CD4-positive, alpha-beta memory T cell (primary cell): ENCODE data around the gene ABCC1. TPM values are rescaled to one million over a fixed set of nuclear protein-coding genes. Genes with fewer than 3 reads are reported as not detected.

Source experiments
- CTCF ChIA-PET: fragments of 350-600 bp; sonication (Branson Sonifier 250); formaldehyde crosslinking; loops from one replicate; lab custom pipeline; 2021; ENCODE audit warnings: inconsistent platforms; ENCODE audit not compliant: partially characterized antibody; lab: Charles Lee
- POLR2A ChIA-PET: fragments of 350-600 bp; sonication (Branson Sonifier 250); formaldehyde crosslinking; loops from one replicate; lab custom pipeline; 2021; ENCODE audit not compliant: partially characterized antibody; lab: Charles Lee
- DNase-seq, 5 donors: peaks; one replicate each; pipeline versions ENCODE4 v3.0.0 to v3.0.0-alpha.2; 2020 to 2022; ENCODE audit warnings: mixed read lengths in 1 of 5
- H3K27ac ChIP-seq: one replicate; pipeline ENCODE4 v1.7.0; 2013; ENCODE audit warnings: low read depth, low read length
- H3K27me3 ChIP-seq: 2 replicates; pipeline ENCODE4 v1.7.0; 2013; ENCODE audit warnings: mild to moderate bottlenecking, low read length, moderate library complexity; ENCODE audit not compliant: insufficient read depth
- H3K36me3 ChIP-seq: 2 replicates; pipeline ENCODE4 v1.7.0; 2013; ENCODE audit warnings: mild to moderate bottlenecking, low read length, moderate library complexity; ENCODE audit not compliant: insufficient read depth
- H3K4me1 ChIP-seq: 2 replicates; pipeline ENCODE4 v1.7.0; 2013; ENCODE audit warnings: mild to moderate bottlenecking, low read length, moderate library complexity; ENCODE audit not compliant: insufficient read depth
- H3K4me3 ChIP-seq, 2 donors: one replicate each; pipeline ENCODE4 v1.7.0; 2013; ENCODE audit warnings: low read length in 2 of 2, mild to moderate bottlenecking in 1 of 2
- H3K9me3 ChIP-seq, 2 donors: one replicate each; pipeline ENCODE4 v1.7.0; 2013; ENCODE audit warnings: low read length in 2 of 2, control low read depth in 1 of 2; ENCODE audit not compliant: control insufficient read depth in 1 of 2
- H3K27ac Mint-ChIP-seq, 7 donors: one replicate each; pipeline ENCODE4 v1.8.0; 2020 to 2021; ENCODE audit warnings: mixed read lengths in 7 of 7, mild to moderate bottlenecking in 6 of 7, inconsistent platforms in 3 of 7, moderate library complexity in 3 of 7
- H3K27me3 Mint-ChIP-seq, 2 donors: one replicate each; pipeline ENCODE4 v1.8.0; 2020 to 2021; ENCODE audit warnings: mixed read lengths in 2 of 2
- H3K36me3 Mint-ChIP-seq, 2 donors: one replicate each; pipeline ENCODE4 v1.8.0; 2020 to 2021; ENCODE audit warnings: mixed read lengths in 2 of 2, inconsistent platforms in 1 of 2, mild to moderate bottlenecking in 1 of 2
- H3K4me1 Mint-ChIP-seq, 4 donors: one replicate each; pipeline ENCODE4 v1.8.0; 2020 to 2021; ENCODE audit warnings: mixed read lengths in 4 of 4, mild to moderate bottlenecking in 1 of 4
- H3K4me3 Mint-ChIP-seq, 8 donors: one replicate each; pipeline ENCODE4 v1.8.0; 2020 to 2021; ENCODE audit warnings: mixed read lengths in 8 of 8, mild to moderate bottlenecking in 7 of 8, moderate library complexity in 6 of 8, inconsistent platforms in 3 of 8
- H3K9me3 Mint-ChIP-seq, 8 donors: one replicate each; pipeline ENCODE4 v1.8.0; 2020 to 2021; ENCODE audit warnings: mixed read lengths in 8 of 8, mild to moderate bottlenecking in 5 of 8, inconsistent platforms in 3 of 8, moderate library complexity in 1 of 8
- intact Hi-C: fragments of 100-400 bp; cut with micrococcal nuclease; formaldehyde crosslinking; loops from one replicate; pipeline ENCODE4 v1.15.1; 2023
- polyA plus RNA-seq, 2 donors: library from polyadenylated mRNA; unstranded; fragments of 300-500 nt; fragmentation: Illumina TruSeq; gene quantifications; one replicate each; pipeline ENCODE4 v1.2.3, GENCODE V29; 2021
- total RNA-seq, 2 experiments: library from RNA; stranded (reverse); gene quantifications; one replicate each; pipeline ENCODE4 v1.2.3, GENCODE V29; 2021

The ABCC1 gene
- total and polyA plus RNA-seq, 4 experiments from 2014 or later: 1.9 to 69.9 (median 34.2) TPM

- DNase-seq: no peak
- Mint-ChIP-seq H3K36me3 (peaks cover 0 to 13% of the 10 kb centered on the region in 2 donors), H3K27me3 (no peaks in the 10 kb centered on the region), H3K4me1 (peaks cover 9 to 23% (median 17%) of the 10 kb centered on the region in 4 donors), H3K27ac (peak overlapping the region in 2 of 7 donors; percentile 52 to 59), H3K4me3 (peak overlapping the region in 1 of 8 donors; percentile 49), H3K9me3 (no peaks in the 10 kb centered on the region)
- intact Hi-C loops: no loop called here
- Histone ChIP-seq H3K27me3 (no peaks in the 10 kb centered on the region), H3K27ac (no peak overlapping the region), H3K9me3 (no peaks in the 10 kb centered on the region), H3K36me3 (no peaks in the 10 kb centered on the region), H3K4me1 (peaks cover 19% of the 10 kb centered on the region), H3K4me3 (no peak overlapping the region)
- CTCF ChIA-PET: no interaction called here
- POLR2A ChIA-PET: no interaction called here
Measured at GRCh38 chr16:15946257-15947044, 3.0 kb upstream of the ABCC1 start.

- H3K27ac Mint-ChIP-seq: peak overlapping the region in 4 of 7 donors; percentile 17 to 94 (median 48)
- H3K27me3 Mint-ChIP-seq: no peaks in the 10 kb centered on the region
- no peaks in the 10 kb centered on the region for H3K9me3 Mint-ChIP-seq
- Histone ChIP-seq H3K9me3 (no peaks in the 10 kb centered on the region), H3K36me3 (no peaks in the 10 kb centered on the region), H3K27ac (no peak overlapping the region), H3K4me1 (peaks cover 35% of the 10 kb centered on the region), H3K4me3 (no peak overlapping the region), H3K27me3 (no peaks in the 10 kb centered on the region)
- ChIA-PET CTCF (interaction anchor here (1.5 kb wide), 2 partner anchors 72 to 85 kb away, joined by 4 read pairs; no protein-coding TSS in a partner anchor), POLR2A (interaction anchor here (0.6 to 1.6 kb wide), 2 partner anchors 12 to 114 kb away, joined by 3 to 5 read pairs; no protein-coding TSS in a partner anchor)
- intact Hi-C loops: no loop called here
- DNase-seq: no peak
- H3K4me3 Mint-ChIP-seq: peak overlapping the region in 3 of 8 donors; percentile 7 to 49 (median 10)
- peaks cover 0 to 17% of the 10 kb centered on the region in 2 donors for H3K36me3 Mint-ChIP-seq
- H3K4me1 Mint-ChIP-seq: peaks cover 16 to 39% (median 29%) of the 10 kb centered on the region in 4 donors
Measured at GRCh38 chr16:15947983-15948509, 1.4 kb upstream of the ABCC1 start.

GRCh38 chr16:15948532-15949209, 745 bp upstream of the ABCC1 start:
- peak in 1 of 5 donors; percentile 40 for DNase-seq
- Mint-ChIP-seq H3K4me3 (peak overlapping the region; percentile 90 to 97 (median 93)), H3K4me1 (peaks cover 21 to 45% (median 35%) of the 10 kb centered on the region in 4 donors), H3K9me3 (no peaks in the 10 kb centered on the region), H3K27ac (peak overlapping the region; percentile 93 to 97 (median 95)), H3K36me3 (peaks cover 0 to 20% of the 10 kb centered on the region in 2 donors), H3K27me3 (no peaks in the 10 kb centered on the region)
- peaks cover 42% of the 10 kb centered on the region for H3K4me1 ChIP-seq
- H3K36me3 ChIP-seq: no peaks in the 10 kb centered on the region
- H3K27me3 ChIP-seq: no peaks in the 10 kb centered on the region
- intact Hi-C loops: loop anchor here (1.0 kb wide), 1 partner anchor 179 kb away; no protein-coding TSS in a partner anchor
- peak overlapping the region; percentile 76 to 92 for H3K4me3 ChIP-seq
- H3K27ac ChIP-seq: peak overlapping the region; percentile 83
- ChIA-PET CTCF (interaction anchor here (0.7 to 1.5 kb wide), 3 partner anchors 73 to 105 kb away, joined by 4 to 5 read pairs (median 4); no protein-coding TSS in a partner anchor), POLR2A (interaction anchor here (0.6 to 1.6 kb wide), 2 partner anchors 11 to 113 kb away, joined by 3 to 5 read pairs; no protein-coding TSS in a partner anchor)
- H3K9me3 ChIP-seq: no peaks in the 10 kb centered on the region

GRCh38 chr16:15950161-15950854, 892 bp downstream of the ABCC1 start:
- Mint-ChIP-seq H3K4me3 (peak overlapping the region; percentile 85 to 98 (median 96)), H3K27ac (peak overlapping the region; percentile 94 to 100 (median 99)), H3K36me3 (peaks cover 2 to 20% of the 10 kb centered on the region in 2 donors), H3K27me3 (no peaks in the 10 kb centered on the region), H3K9me3 (no peaks in the 10 kb centered on the region), H3K4me1 (peaks cover 25 to 59% (median 44%) of the 10 kb centered on the region in 4 donors)
- peak; percentile 57 to 85 (median 67) for DNase-seq
- Histone ChIP-seq H3K36me3 (no peaks in the 10 kb centered on the region), H3K4me3 (peak overlapping the region; percentile 58 to 92), H3K27ac (peak overlapping the region; percentile 76), H3K4me1 (peaks cover 53% of the 10 kb centered on the region), H3K27me3 (no peaks in the 10 kb centered on the region), H3K9me3 (no peaks in the 10 kb centered on the region)
- POLR2A ChIA-PET: interaction anchor here (0.6 to 1.8 kb wide), 10 partner anchors 9 to 308 kb away, joined by 3 to 24 read pairs (median 4); partner anchors contain the start of genes CEP20 and MARF1
- intact Hi-C loops: loop anchor here (1.0 kb wide), 2 partner anchors 11 to 62 kb away; partner anchors contain the start of gene CEP20
- CTCF ChIA-PET: interaction anchor here (0.6 to 1.7 kb wide), 3 partner anchors 10 to 75 kb away, joined by 3 to 7 read pairs (median 3); no protein-coding TSS in a partner anchor

GRCh38 chr16:15950869-15951268, 1.5 kb downstream of the ABCC1 start:
- H3K9me3 ChIP-seq: no peaks in the 10 kb centered on the region
- POLR2A ChIA-PET: interaction anchor here (0.6 to 1.8 kb wide), 7 partner anchors 9 to 172 kb away, joined by 3 to 24 read pairs (median 5); partner anchors contain the start of gene CEP20
- peak overlapping the region; percentile 58 to 92 for H3K4me3 ChIP-seq
- Mint-ChIP-seq H3K4me3 (peak overlapping the region; percentile 85 to 98 (median 96)), H3K9me3 (no peaks in the 10 kb centered on the region), H3K36me3 (peaks cover 2 to 22% of the 10 kb centered on the region in 2 donors), H3K27ac (peak overlapping the region; percentile 94 to 100 (median 99)), H3K4me1 (peaks cover 28 to 64% (median 49%) of the 10 kb centered on the region in 4 donors), H3K27me3 (no peaks in the 10 kb centered on the region)
- intact Hi-C loops: loop anchor here (1.0 kb wide), 2 partner anchors 10 to 63 kb away; partner anchors contain the start of gene CEP20
- no peaks in the 10 kb centered on the region for H3K27me3 ChIP-seq
- H3K27ac ChIP-seq: peak overlapping the region; percentile 76
- peaks cover 58% of the 10 kb centered on the region for H3K4me1 ChIP-seq
- CTCF ChIA-PET: interaction anchor here (0.6 to 1.7 kb wide), 3 partner anchors 9 to 76 kb away, joined by 3 to 7 read pairs (median 3); no protein-coding TSS in a partner anchor
- no peaks in the 10 kb centered on the region for H3K36me3 ChIP-seq
- DNase-seq: no peak

- Histone ChIP-seq H3K9me3 (no peaks in the 10 kb centered on the region), H3K27ac (peak overlapping the region; percentile 40), H3K4me3 (no peak overlapping the region), H3K27me3 (no peaks in the 10 kb centered on the region), H3K36me3 (no peaks in the 10 kb centered on the region), H3K4me1 (peaks cover 68% of the 10 kb centered on the region)
- H3K4me1 Mint-ChIP-seq: peaks cover 35 to 74% (median 56%) of the 10 kb centered on the region in 4 donors
- H3K36me3 Mint-ChIP-seq: peaks cover 2 to 22% of the 10 kb centered on the region in 2 donors
- no peaks in the 10 kb centered on the region for H3K9me3 Mint-ChIP-seq
- intact Hi-C loops: no loop called here
- H3K27ac Mint-ChIP-seq: peak overlapping the region; percentile 85 to 94 (median 89)
- ChIA-PET POLR2A (interaction anchor here (0.8 to 1.8 kb wide), 4 partner anchors 8 to 63 kb away, joined by 3 to 9 read pairs (median 6); partner anchors contain the start of gene CEP20), CTCF (interaction anchor here (0.7 kb wide), 1 partner anchor 49 kb away, joined by 4 read pairs; no protein-coding TSS in a partner anchor)
- no peaks in the 10 kb centered on the region for H3K27me3 Mint-ChIP-seq
- H3K4me3 Mint-ChIP-seq: peak overlapping the region; percentile 70 to 98 (median 95)
- no peak for DNase-seq
Measured at GRCh38 chr16:15951852-15952251, 2.4 kb downstream of the ABCC1 start.
